GM12878 (cell line): ENCODE results near the gene ACACA. TPM values are rescaled to one million over a fixed set of nuclear protein-coding genes. Genes with fewer than 3 reads are reported as not detected.

Source experiments
- ATAC-seq: fragments of 200-7000 bp; cut with Tn5 transposase; 3 replicates; pipeline ENCODE4 v1.9.1; 2020; ENCODE audit warnings: mild to moderate bottlenecking, moderate library complexity
- BruUV-seq: library from RNA; stranded (reverse); fragments of 400-500 nt; replicated peaks from 2 replicates; lab custom pipeline; 2021; lab: Mats Ljungman, UMichigan
- CTCF ChIA-PET: fragments of 300-600 bp; sonication (Branson Sonifier 250); formaldehyde crosslinking; extraction: SDS; loops from one replicate; lab custom pipeline; 2021; ENCODE audit warnings: inconsistent platforms; lab: Yijun Ruan, JAX
- POLR2A ChIA-PET: fragments of 350-600 bp; formaldehyde crosslinking; extraction: SDS; loops from one replicate; lab custom pipeline; 2021; ENCODE audit warnings: inconsistent platforms; lab: Charles Lee
- RAD21 ChIA-PET: fragments of 300-600 bp; sonication (Branson Sonifier 250); formaldehyde crosslinking; loops from one replicate; lab custom pipeline; 2023; ENCODE audit warnings: antibody characterized with exemption; ENCODE audit not compliant: unreplicated experiment; lab: Charles Lee
- SMC1A ChIA-PET: fragments of 300-600 bp; sonication (Branson Sonifier 250); formaldehyde crosslinking; loops from one replicate; lab custom pipeline; 2023; ENCODE audit not compliant: unreplicated experiment, uncharacterized antibody; lab: Charles Lee
- DNase-seq: peaks from one replicate; pipeline ENCODE4 v3.0.0-alpha.2; 2011; ENCODE audit warnings: low read depth, low spot score
- FAIRE-seq: peaks from 3 replicates; lab custom pipeline; 2011; peaks lifted over from hg19 to GRCh38; lab: Jason Lieb, UNC
- H2AFZ ChIP-seq: 2 replicates; pipeline ENCODE4 v1.6.0; 2011; ENCODE audit warnings: low read depth, low read length, control low read depth; ENCODE audit not compliant: control insufficient read depth
- H3K27ac ChIP-seq: 2 replicates; pipeline ENCODE4 v1.5.1; 2011; ENCODE audit warnings: control low read depth; ENCODE audit not compliant: control insufficient read depth, insufficient read depth
- H3K27me3 ChIP-seq, 2 experiments: replicated peaks in 1 of 2; 2 replicates each; pipeline versions ENCODE4 v1.6.0 to v1.6.1; 2011; ENCODE audit warnings: low read length in 1 of 2; ENCODE audit not compliant: control insufficient read depth in 2 of 2, insufficient read depth in 2 of 2
- H3K36me3 ChIP-seq, 2 experiments: 2 replicates each; pipeline ENCODE4 v1.5.1; 2011; ENCODE audit warnings: low read length in 1 of 2; ENCODE audit not compliant: control insufficient read depth in 2 of 2, insufficient read depth in 2 of 2
- H3K4me1 ChIP-seq: 2 replicates; pipeline ENCODE4 v1.6.1; 2011; ENCODE audit warnings: mild to moderate bottlenecking, low read length, moderate library complexity, mixed read lengths; ENCODE audit not compliant: control insufficient read depth, insufficient read depth
- H3K4me2 ChIP-seq: 2 replicates; pipeline ENCODE4 v1.6.0; 2011; ENCODE audit warnings: control low read depth; ENCODE audit not compliant: control insufficient read depth, insufficient read depth
- H3K4me3 ChIP-seq: fragments of 200-600 bp; sonication (generic); 2 replicates; pipeline ENCODE4 v1.5.1; 2016
- H3K79me2 ChIP-seq: 2 replicates; pipeline ENCODE4 v1.6.0; 2011; ENCODE audit warnings: low read length; ENCODE audit not compliant: control insufficient read depth, insufficient read depth
- H3K9ac ChIP-seq: 2 replicates; pipeline ENCODE4 v1.8.0; 2011; ENCODE audit warnings: low read length, control low read depth, mixed read lengths; ENCODE audit not compliant: control insufficient read depth, insufficient read depth
- H3K9me3 ChIP-seq: replicated peaks from 3 replicates; pipeline ENCODE4 v1.5.1; 2011; ENCODE audit warnings: mild to moderate bottlenecking, low read length; ENCODE audit not compliant: control insufficient read depth, insufficient read depth
- H4K20me1 ChIP-seq: 2 replicates; pipeline ENCODE4 v1.6.0; 2011; ENCODE audit not compliant: control insufficient read depth, insufficient read depth
- BACH1 ChIP-seq: fragments of 450-650 bp; IDR thresholded peaks from 2 replicates; pipeline ENCODE4 v1.6.1; 2017; ENCODE audit warnings: mild to moderate bottlenecking, borderline replicate concordance
- EGR1 ChIP-seq, 2 experiments: IDR thresholded peaks; 1 replicate in 1 of 2; 2 replicates in 1 of 2; pipeline ENCODE4 v1.6.1; 2011 to 2012; ENCODE audit warnings: low read depth in 2 of 2, low read length in 2 of 2, borderline replicate concordance in 1 of 2, mild to moderate bottlenecking in 1 of 2, moderate library complexity in 1 of 2
- ESRRA ChIP-seq: IDR thresholded peaks from 2 replicates; pipeline ENCODE4 v1.6.1; 2012; ENCODE audit warnings: mild to moderate bottlenecking, low read length, improper control_type of control experiment
- FOS ChIP-seq: IDR thresholded peaks from 3 replicates; pipeline ENCODE4 v1.6.1; 2011; ENCODE audit warnings: borderline replicate concordance; ENCODE audit not compliant: insufficient read length; ENCODE audit errors: extremely low read depth
- NFXL1 ChIP-seq: fragments of 450-650 bp; IDR thresholded peaks from 2 replicates; pipeline ENCODE4 v1.6.1; 2017; ENCODE audit warnings: antibody characterized with exemption, mild to moderate bottlenecking, borderline replicate concordance
- SREBF2 ChIP-seq: IDR thresholded peaks from 2 replicates; pipeline ENCODE4 v1.6.1; 2012; ENCODE audit warnings: mild to moderate bottlenecking, low read length
- SRF ChIP-seq, 2 experiments: IDR thresholded peaks; 2 replicates each; pipeline ENCODE4 v1.6.1; 2011; ENCODE audit warnings: low read depth in 2 of 2, low read length in 2 of 2, mild to moderate bottlenecking in 1 of 2, moderate library complexity in 1 of 2
- WGBS: methylation state at CpG from one replicate; pipeline ENCODE4 v1.1.6; 2016; ENCODE audit warnings: low lambda C conversion rate; ENCODE audit not compliant: insufficient replicate concordance, insufficient coverage; ENCODE audit errors: missing lambda C conversion rate; 5-methylcytosine and 5-hydroxymethylcytosine counted together
- in situ Hi-C: fragments of 300-500 bp; cut with MboI; formaldehyde crosslinking; loops from 9 replicates; pipeline ENCODE4 v1.14.3; 2018; ENCODE audit warnings: mixed read lengths
- intact Hi-C: fragments of 100-400 bp; cut with micrococcal nuclease; formaldehyde crosslinking; loops from one replicate; pipeline ENCODE4 v1.14.2; 2022; ENCODE audit not compliant: unreplicated experiment
- polyA plus RNA-seq, 11 experiments: library from polyadenylated mRNA; depleted of rRNA in 4 of 11; unstranded in 6 of 11; stranded (reverse) in 5 of 11; fragments of >200 nt; fragmentation: Nextera tagmentation in 4 of 11; fragmentation: Illumina TruSeq in 1 of 11; extraction: Ambion mirVana in 4 of 11; extraction: Trizol in 1 of 11; gene quantifications; 1 replicate in 1 of 11; 2 replicates in 10 of 11; pipeline versions ENCODE4 v1.2.1 to v1.2.3, GENCODE V29; 2011 to 2016; ENCODE audit warnings: inconsistent platforms in 2 of 11, missing spikeins in 2 of 11, low read depth in 1 of 11
- total RNA-seq, 4 experiments: library from RNA; depleted of rRNA in 3 of 4; stranded (reverse); fragments of >200 nt in 3 of 4; fragmentation: Illumina TruSeq in 1 of 4; extraction: Trizol in 1 of 4; gene quantifications; 2 replicates each; pipeline versions ENCODE4 v1.2.1 to v1.2.3, GENCODE V29; 2013 to 2021
- TF ChIP-seq, protein P1 (sequence below): IDR thresholded peaks from 2 replicates; pipeline ENCODE4 v1.6.1; 2012; ENCODE audit warnings: low read depth, low read length, improper control_type of control experiment

The ACACA gene
- total and polyA plus RNA-seq, 10 of the 15 experiments (the other 5 are each of a cell fraction or from before 2014, with no cell fraction given): 12.9 to 74.2 (median 32.0) TPM

GRCh38 chr17:37103231-37103630, 303.4 kb downstream of the ACACA start:
- H3K27ac ChIP-seq: no peak overlapping the region
- SMC1A ChIA-PET: interaction anchor here (1.0 kb wide), 1 partner anchor 21 kb away, joined by 4 read pairs; no protein-coding TSS in a partner anchor
- no TSS peak for BruUV-seq
- H3K27me3 ChIP-seq: no peaks in the 10 kb centered on the region
- RAD21 ChIA-PET: no interaction called here
- POLR2A ChIA-PET: no interaction called here
- H4K20me1 ChIP-seq: no peaks in the 10 kb centered on the region
- TF ChIP-seq BACH1 (no peak), EGR1 (IDR thresholded peaks at IDR 0.05; ENCODE audit: borderline replicate concordance in 1 of 2, low read depth in 2 of 2, low read length in 2 of 2) (no peak), FOS (no peak), SRF (IDR thresholded peaks at IDR 0.05; ENCODE audit: low read depth in 2 of 2, low read length in 2 of 2) (no peak), SREBF2 (no peak), NFXL1 (no peak), ESRRA (no peak)
- TF ChIP-seq, protein P1, sequence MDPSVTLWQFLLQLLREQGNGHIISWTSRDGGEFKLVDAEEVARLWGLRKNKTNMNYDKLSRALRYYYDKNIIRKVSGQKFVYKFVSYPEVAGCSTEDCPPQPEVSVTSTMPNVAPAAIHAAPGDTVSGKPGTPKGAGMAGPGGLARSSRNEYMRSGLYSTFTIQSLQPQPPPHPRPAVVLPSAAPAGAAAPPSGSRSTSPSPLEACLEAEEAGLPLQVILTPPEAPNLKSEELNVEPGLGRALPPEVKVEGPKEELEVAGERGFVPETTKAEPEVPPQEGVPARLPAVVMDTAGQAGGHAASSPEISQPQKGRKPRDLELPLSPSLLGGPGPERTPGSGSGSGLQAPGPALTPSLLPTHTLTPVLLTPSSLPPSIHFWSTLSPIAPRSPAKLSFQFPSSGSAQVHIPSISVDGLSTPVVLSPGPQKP: no peak
- TF ChIP-seq, all 136 proteins: peak for 0
- in situ Hi-C loops (no loop called here), intact Hi-C loops (no loop called here)
- ATAC-seq (no peak), DNase-seq (no peak), FAIRE-seq (no peak)
- WGBS: 94% methylated on average over 4 of the region's 4 CpGs
- no peak overlapping the region for H3K9ac ChIP-seq
- no peak overlapping the region for H3K4me3 ChIP-seq
- no peaks in the 10 kb centered on the region for H3K9me3 ChIP-seq
- H3K4me1 ChIP-seq: no peaks in the 10 kb centered on the region
- H3K4me2 ChIP-seq: no peak overlapping the region
- peaks cover 2 to 5% of the 10 kb centered on the region in 2 experiments; a peak in 3 of 4 replicates for H3K36me3 ChIP-seq
- CTCF ChIA-PET: interaction anchor here (2.3 kb wide), 1 partner anchor 136 kb away, joined by 6 read pairs; no protein-coding TSS in a partner anchor
- H3K79me2 ChIP-seq: no peaks in the 10 kb centered on the region
- H2AFZ ChIP-seq: no peak overlapping the region
